Right forelimb (tissue), 1 donor: ENCODE data around the gene KLF1.
A peak's percentile ranks its signal among the peaks of the same experiment; 100 is the strongest.
"Not testable (repeated sequence)": the region's sequence is repeated elsewhere in the genome, so short reads cannot be mapped to it uniquely, and the experiment has no call there.

Experiments
- DNase-seq: peaks from one replicate; pipeline ENCODE4 v3.0.0-alpha.2; 2018

The KLF1 gene

DNA sequence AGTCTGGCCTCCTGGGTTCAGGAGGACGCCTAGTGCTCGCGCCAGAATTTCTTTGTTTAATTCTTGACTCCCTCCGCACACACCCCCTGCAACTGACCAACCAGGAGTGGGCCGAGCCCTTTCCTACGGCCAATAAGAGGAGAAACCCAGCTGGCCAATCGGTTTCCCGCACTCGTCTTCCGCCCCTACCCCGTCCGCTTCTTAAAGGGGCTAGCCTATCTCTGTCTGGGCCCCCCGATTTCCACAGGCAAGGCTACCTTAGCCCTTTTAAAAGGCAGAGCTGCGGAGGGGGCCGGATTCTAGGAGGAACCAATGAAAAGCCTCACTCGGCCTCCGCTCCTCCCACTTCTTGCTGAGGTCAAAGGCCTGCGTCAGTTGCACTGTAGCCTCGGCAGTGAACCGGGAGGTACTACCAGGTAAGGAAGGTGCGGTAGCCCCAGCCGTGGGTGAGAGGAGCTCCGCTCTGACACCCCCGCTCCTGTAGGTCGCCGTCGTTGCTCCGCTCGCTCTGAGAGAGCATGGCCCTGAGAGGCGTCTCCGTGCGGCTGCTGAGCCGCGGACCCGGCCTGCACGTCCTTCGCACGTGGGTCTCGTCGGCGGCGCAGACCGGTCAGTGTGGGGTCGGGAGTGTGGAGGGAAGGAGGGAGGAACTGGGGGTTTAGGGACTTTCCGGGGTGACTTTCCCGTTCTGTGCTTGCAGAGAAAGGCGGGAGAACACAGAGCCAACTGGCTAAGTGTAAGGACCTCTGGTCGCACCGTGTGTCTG, 4.0 kb upstream of the KLF1 start, which contains the start of gene GCDH:
TSS of gene GCDH (plus strand) at position 374 of the 766 bp plus-strand sequence. CDS start at position 519, 145 bp downstream.
- peak; percentile 94 for DNase-seq

DNA sequence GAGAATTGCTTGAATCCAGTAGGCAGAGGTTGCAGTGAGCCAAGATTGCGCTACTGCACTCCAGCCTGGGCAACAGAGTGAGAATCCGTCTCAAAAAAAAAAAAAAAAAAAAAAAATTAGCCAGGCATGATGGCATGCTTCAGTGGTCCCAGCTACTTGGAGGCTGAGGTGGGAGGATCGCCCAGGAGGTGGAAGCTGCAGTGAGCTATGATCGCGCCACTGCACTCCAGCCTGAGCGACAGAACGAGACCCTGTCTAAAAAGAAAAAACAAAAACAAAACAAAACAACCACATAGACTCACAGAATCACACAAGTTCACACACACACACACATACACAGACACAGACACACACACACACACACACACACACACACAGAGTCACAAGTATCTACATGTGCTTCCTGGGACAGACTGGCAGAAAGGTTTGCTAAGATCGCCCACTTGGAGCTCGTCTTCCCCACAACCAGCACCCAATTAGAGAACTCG, 3.3 kb upstream of the KLF1 start:
- not testable (repeated sequence) for DNase-seq

DNA sequence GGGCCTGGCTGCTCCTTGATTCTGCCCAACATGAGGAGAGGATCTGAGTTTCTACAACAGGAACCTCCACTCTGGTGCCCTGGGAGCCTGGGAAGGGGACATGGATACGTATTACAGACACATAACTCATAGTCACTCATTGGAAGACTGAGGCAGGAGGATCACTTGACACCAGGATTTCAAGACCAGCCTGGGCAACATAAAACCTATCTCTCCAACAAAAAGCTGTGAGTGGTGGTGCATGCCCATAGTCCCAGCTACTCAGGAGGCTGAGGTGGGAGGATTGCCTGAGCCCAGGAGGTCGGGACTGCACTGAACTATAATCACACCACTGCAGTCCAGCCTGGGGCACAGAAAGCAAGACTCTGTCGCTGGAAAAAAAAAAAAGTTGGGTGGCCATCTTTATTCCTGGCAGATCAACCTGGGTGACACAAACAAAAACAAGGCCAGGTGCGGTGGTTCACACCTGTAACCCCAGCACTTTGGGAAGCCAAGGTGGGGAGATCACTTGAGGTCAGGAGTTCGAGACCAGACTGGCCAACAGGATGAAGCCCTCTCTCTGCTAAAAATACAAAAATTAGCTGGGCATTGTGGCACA, 1.1 kb upstream of the KLF1 start:
- DNase-seq = no peak

DNA sequence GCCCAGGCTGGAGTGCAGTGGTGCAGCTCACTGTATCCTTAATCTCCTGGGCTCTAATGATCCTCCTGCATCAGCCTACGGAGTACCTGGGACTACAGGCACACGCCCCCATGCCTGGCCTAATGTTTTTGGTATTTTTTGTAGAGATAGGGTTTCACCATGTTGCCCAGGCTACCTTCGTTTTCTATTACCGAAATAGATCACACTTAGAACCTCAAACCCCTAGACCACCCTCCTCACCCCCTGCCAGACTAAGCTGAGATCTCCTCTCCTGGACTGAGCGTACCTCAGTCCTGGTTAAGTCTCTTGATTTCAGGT, 391 bp downstream of the KLF1 start:
- no peak for DNase-seq

- no peak for DNase-seq
These were observed 1.0 kb downstream of the KLF1 start for GRCh38 chr19:12885749-12886650.

DNA sequence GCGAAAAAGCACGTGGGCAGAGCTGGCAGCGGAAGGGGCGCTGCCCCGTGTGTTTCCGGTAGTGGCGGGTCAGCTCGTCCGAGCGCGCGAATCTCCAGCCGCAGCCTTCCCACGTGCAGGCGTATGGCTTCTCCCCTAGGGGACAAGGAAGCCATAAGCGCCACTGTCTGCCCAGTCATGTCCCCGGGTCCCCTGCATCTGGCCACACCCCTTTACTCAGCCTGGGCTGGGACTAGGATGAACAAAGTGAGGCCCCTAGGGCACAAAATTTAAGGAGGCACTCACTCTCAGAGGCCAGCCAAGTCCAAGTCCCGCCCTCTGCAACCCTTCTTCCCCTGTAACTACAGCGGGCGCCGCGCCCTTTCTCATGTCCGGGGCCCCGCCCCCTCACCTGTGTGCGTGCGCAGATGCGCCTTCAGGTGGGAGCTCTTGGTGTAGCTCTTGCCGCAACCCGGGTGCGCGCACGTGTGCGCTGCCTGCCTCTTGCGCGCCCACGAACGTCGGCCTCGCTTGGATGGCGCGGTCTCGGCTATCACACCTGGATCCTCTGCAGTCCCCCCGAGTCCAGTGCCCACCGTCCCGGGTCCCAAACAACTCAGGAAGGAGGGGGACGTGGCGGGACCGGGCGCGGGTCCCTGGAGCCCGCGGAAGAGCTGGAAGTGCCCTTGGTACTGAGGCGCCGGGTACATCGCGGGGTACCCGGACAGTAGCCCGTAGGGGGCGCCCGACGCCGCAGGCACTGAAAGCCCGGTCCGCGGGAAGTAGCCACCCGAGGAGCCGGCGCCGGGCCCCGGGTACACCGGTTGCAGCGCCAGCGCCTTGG, 1.9 kb downstream of the KLF1 start:
- peak; percentile 59 for DNase-seq

- no peak for DNase-seq
These were observed 2.4 kb downstream of the KLF1 start for GRCh38 chr19:12884627-12884925.

GRCh38 chr19:12884202-12884601, 2.8 kb downstream of the KLF1 start:
- DNase-seq = no peak

GRCh38 chr19:12882589-12882988, 4.4 kb downstream of the KLF1 start:
- no peak for DNase-seq

- peak; percentile 92 for DNase-seq
These were observed 5.7 kb downstream of the KLF1 start, which contains the start of gene DNASE2 for GRCh38 chr19:12881172-12881808. Gene DNASE2 (minus strand): TSS chr19:12881449. CDS start chr19:12881375, 74 bp downstream.

GRCh38 chr19:12880551-12881171, 6.3 kb downstream of the KLF1 start:
- no peak for DNase-seq

GRCh38 chr19:12875086-12875485, 11.9 kb downstream of the KLF1 start:
- no peak for DNase-seq

DNA sequence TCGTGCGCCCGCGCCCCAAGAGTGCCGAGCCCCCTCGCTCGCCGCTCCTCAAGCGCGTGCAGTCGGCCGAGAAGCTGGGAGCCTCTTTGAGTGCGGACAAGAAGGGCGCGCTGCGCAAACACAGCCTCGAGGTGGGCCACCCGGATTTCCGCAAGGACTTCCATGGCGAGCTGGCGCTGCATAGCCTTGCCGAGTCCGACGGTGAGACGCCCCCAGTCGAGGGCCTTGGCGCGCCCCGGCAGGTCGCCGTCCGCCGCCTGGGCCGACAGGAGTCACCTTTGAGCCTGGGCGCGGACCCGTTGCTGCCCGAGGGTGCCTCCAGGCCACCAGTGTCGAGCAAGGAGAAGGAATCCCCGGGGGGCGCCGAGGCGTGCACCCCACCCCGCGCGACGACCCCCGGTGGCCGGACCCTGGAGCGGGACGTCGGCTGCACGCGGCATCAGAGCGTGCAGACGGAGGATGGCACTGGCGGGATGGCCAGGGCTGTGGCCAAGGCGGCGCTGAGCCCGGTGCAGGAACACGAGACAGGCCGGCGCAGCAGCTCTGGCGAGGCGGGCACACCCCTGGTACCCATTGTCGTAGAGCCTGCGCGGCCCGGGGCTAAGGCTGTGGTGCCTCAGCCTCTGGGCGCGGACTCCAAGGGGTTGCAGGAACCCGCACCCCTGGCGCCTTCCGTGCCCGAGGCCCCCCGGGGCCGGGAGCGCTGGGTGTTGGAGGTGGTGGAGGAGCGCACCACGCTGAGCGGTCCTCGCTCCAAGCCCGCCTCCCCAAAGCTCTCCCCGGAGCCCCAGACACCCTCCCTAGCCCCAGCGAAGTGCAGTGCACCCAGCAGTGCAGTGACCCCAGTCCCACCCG, 12.9 kb downstream of the KLF1 start:
- DNase-seq = no peak

DNA sequence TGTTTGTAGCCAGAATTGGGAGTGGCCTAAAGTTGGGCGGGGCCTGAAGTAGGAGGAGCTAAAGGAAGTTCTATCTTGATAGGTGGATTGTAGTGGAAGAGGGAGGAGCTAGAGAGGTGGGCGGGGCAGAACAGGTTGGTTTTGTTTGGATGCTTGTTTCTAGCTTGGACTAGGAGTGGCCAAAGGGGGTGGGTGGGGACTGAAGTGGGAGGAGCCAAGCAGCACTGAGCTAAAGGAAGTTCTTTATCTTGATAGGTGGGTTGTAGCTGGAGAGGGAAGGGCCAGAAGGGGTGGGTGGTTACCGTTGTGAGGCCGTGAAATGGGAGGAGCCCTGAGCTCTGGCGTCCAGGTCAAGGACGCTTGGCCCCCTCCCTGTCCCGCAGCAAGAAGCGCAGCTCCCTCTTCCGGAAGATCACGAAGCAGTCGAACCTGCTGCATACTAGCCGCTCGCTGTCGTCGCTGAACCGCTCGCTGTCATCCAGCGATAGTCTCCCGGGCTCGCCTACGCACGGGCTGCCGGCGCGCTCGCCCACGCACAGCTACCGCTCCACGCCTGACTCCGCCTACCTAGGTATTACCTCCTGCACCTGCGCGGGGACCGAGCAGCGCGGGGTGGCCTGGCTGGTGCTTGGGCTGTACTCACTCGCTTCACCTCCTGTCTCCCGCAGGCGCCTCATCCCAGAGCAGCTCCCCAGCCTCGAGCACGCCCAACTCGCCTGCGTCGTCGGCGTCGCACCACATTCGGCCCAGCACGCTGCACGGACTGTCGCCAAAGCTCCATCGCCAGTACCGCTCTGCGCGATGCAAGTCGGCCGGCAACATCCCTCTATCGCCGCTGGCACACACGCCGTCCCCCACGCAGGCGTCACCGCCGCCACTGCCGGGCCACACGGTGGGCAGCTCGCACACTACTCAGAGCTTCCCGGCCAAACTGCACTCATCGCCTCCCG, 13.8 kb downstream of the KLF1 start:
- no peak for DNase-seq

DNA sequence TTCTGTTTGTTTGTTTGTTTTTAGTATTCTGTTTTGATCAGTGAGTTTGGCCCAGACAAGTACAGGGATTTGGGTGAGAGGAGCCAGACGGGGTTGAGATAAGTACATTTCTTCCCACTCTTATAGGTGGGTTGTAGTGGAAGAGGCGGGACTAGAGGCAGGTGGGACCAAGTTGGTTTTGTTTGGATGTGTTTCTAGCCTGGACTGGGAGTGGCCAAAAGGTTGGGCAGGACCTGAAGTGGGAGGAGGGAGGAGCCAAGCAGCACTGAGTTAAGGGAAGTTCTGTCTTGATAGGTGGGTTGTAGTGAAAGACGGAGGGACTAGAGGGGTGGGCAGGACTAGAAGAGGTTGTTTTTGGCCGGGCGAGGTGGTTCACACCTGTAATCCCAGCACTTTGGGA, 14.7 kb downstream of the KLF1 start:
- DNase-seq = no peak

DNA sequence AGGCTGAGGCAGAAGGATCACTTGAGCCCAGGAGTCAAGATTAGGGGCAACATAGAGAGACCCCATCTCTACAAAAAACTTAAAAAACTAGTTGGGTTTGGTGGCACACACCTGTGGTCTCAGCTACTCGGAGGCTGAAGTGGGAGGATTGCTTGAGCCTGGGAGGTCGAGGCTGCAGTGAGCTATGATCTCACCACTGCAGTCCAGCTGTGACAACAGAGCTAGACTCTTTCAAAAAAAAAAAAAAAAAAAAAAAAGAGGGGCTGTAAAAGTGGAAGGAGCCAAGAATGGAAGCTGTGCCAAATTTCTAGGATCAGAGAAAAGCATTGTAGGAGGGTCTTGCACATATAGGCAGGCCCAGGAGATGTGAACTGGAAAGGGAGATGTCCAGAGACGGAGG, 15.3 kb downstream of the KLF1 start:
- DNase-seq = no peak

DNA sequence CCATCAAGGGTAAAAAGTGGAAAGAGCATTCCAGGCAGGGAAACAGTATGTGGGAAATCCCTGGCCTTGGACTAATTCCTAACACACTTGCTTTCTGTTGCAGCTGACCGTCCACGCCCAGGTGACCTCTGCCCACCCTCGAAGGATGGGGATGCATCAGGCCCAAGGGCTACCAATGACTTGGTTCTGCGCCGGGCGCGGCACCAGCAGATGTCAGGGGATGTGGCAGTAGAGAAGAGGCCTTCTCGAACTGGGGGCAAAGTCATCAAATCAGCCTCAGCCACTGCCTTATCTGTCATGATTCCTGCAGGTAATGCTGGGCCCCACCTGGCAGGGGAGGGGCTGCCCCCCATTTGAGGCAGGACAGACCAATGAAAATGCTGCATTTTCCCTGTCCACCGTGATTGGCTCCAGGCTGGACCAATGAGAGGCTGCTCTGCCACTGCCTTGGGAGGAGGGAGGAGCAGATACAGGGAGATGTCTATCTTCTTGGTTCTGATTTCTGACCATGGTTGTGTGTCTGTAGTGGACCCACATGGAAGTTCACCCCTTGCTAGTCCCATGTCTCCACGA, 18.4 kb downstream of the KLF1 start:
- no peak for DNase-seq

GRCh38 chr19:12867120-12868099, 19.6 kb downstream of the KLF1 start:
- DNase-seq = peak; percentile 88
